ENCODE data around the gene MT1HL1.
"Not testable (repeated sequence)": the region's sequence is repeated elsewhere in the genome, so short reads cannot be mapped to it uniquely, and the experiment has no call there.

Gene MT1HL1

DNA sequence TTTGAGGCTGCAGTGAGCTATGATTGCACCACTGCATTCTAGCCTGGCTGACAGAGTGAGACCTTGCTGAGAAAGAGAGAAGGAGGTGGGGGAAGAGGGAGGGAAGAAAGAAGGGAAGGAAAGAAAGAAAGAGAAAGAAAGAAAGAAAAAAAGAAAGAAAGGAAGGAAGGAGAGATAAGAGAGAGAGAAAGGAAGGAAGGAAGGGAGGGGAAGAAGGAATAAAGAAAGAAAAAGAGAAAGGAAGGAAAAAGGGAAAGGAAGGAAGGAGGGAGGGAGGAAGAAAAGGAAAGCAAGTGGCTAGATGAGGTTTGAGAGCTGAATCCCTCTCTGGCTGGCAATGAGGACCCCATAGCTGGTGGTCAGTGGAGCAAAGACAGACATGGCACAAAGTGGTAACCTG lies 20.4 kb downstream of the MT1HL1 start:
- Histone ChIP-seq H3K4me3 (ENCODE audit: low read length) (no peak overlapping the region), H3K27ac (ENCODE audit: low read depth, low read length) (no peak overlapping the region), H3K4me1 (ENCODE audit: control insufficient read depth, insufficient read depth, low read length) (no peaks in the 10 kb centered on the region), H3K9ac (ENCODE audit: low read length) (no peak overlapping the region), H3K36me3 (ENCODE audit: control insufficient read depth, insufficient read depth, low read length) (no peaks in the 10 kb centered on the region), H3K27me3 (ENCODE audit: control insufficient read depth, insufficient read depth, low read length) (no peaks in the 10 kb centered on the region)

DNA sequence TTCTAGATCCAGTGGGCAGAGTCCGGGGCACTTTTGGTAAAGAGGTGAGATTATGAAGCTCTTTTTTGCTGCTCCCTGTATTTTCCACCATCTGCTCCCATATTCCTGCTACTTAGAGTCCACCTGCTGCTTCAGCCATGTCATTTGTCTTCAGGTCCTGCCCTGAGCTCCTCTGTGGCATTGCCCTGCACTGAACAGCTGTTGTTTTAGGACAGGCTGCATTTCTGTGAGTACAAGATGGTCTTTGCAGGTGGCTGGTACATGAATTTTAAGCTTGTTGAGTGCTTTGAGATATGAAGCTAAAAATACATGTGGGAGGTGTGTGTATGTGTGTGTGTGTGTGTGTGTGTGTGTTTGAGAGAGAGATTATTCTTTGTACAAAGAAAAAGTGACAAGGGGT lies 21.9 kb downstream of the MT1HL1 start:
- Histone ChIP-seq H3K27ac (ENCODE audit: low read depth, low read length) (no peak overlapping the region), H3K27me3 (ENCODE audit: control insufficient read depth, insufficient read depth, low read length) (no peaks in the 10 kb centered on the region), H3K9ac (ENCODE audit: low read length) (no peak overlapping the region), H3K36me3 (ENCODE audit: control insufficient read depth, insufficient read depth, low read length) (no peaks in the 10 kb centered on the region), H3K4me1 (ENCODE audit: control insufficient read depth, insufficient read depth, low read length) (no peaks in the 10 kb centered on the region), H3K4me3 (ENCODE audit: low read length) (no peak overlapping the region)

DNA sequence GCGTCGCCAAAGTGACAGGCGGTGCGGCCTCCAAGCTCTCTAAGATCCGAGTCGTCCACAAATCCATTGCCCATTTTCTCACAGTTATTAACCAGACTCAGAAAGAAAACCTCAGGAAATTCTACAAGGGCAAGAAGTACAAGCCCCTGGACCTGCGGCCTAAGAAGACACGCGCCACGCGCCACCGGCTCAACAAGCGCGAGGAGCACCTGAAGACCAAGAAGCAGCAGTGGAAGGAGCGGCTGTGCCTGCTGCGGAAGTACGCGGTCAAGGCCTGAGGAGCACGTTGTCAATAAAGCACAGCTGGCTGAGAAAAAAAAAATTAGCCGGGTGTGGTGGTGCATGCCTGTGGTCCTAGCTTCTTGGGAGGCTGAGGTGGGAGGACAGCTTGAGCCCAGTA lies 22.8 kb downstream of the MT1HL1 start:
- not testable (repeated sequence) for H3K27ac ChIP-seq (ENCODE audit: low read depth, low read length); H3K4me3 ChIP-seq (ENCODE audit: low read length); H3K9ac ChIP-seq (ENCODE audit: low read length); H3K27me3 ChIP-seq (ENCODE audit: control insufficient read depth, insufficient read depth, low read length); H3K4me1 ChIP-seq (ENCODE audit: control insufficient read depth, insufficient read depth, low read length); H3K36me3 ChIP-seq (ENCODE audit: control insufficient read depth, insufficient read depth, low read length)

DNA sequence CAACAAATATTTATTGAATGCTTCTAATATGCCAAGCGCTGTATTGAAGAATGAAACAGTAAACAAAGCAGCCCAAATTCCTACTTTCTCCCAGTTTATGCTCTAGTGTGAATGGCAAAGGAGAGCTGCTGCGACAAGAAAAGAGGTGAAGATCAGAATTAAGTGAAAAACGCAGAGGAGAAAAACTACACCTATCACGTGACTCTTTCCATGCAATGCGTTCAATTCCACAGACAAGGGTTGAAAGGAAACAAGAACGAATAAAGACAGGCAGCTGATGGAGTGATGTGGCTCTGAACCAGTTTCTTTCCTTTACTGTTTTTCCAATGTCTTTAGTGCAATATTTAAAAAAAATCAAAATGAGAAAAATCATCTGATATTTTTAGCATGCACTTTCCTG lies 23.6 kb downstream of the MT1HL1 start:
- no peak overlapping the region for H3K27ac ChIP-seq (ENCODE audit: low read depth, low read length)
- no peaks in the 10 kb centered on the region for H3K27me3 ChIP-seq (ENCODE audit: control insufficient read depth, insufficient read depth, low read length)

DNA sequence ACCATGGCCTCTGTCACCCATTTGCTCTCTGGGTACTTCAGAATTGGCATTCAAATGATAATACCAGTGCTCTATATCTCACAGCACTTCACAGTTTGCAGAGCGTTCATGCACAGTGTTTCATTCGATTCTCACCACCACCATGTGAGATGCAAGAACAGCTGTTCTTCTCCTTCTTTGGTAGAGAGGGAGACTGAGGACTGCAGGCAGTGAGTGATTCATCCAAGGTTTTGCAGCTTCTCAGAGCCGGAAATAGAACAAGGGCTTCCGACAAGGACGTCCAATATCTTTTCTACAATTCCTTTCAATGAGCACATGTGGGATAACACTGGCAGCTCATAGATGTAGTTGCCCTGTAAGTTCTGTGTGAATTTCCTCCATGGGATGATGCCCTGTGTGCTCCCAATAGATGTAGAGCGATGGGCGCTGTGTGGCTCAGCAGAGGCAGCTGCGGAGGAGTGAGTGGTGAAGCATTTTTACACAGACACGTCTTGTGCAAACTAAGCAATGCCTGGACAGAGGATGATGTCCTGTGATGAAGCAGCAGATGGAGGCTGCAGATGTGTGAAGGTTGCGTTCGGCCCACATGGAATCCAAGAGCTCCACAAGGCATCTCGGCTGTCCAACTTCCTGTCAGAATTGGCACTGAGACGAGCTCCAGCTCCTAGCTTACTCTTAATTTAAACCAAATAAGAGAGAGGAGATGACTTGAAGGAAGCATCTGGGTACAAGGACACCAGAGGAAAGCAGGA lies 24.9 kb downstream of the MT1HL1 start:
- no peaks in the 10 kb centered on the region for H3K36me3 ChIP-seq (ENCODE audit: control insufficient read depth, insufficient read depth, low read length)
- H3K27ac ChIP-seq (ENCODE audit: low read depth, low read length) = no peak overlapping the region
- H3K27me3 ChIP-seq (ENCODE audit: control insufficient read depth, insufficient read depth, low read length) = no peaks in the 10 kb centered on the region
- no peak overlapping the region for H3K4me3 ChIP-seq (ENCODE audit: low read length)
- H3K4me1 ChIP-seq (ENCODE audit: control insufficient read depth, insufficient read depth, low read length) = no peaks in the 10 kb centered on the region
- no peak overlapping the region for H3K9ac ChIP-seq (ENCODE audit: low read length)

More for the DNA sequence above, 23.6 kb downstream of the MT1HL1 start:
- H3K36me3 ChIP-seq (ENCODE audit: control insufficient read depth, insufficient read depth, low read length) = no peaks in the 10 kb centered on the region
- no peaks in the 10 kb centered on the region for H3K4me1 ChIP-seq (ENCODE audit: control insufficient read depth, insufficient read depth, low read length)
- H3K9ac ChIP-seq (ENCODE audit: low read length) = no peak overlapping the region
- no peak overlapping the region for H3K4me3 ChIP-seq (ENCODE audit: low read length)

DNA sequence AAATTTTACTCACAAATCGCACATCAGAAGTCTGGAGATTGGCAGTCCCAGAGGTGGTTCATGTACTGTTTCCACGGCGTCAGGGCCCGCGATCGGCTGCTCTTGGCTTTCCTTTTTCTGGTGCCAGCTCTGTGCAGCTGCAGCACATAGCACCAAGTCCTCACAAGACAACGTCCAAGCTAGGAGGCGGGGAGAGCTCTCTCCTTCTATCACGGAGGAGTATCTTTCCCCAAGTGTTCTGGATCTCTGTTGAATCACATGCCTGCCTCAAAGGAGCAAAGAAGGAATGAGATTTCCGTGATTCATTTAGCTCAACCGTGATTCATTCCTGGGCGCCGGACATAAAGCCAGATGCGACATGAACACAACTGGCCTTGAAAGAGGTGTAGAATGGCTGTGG lies 25.5 kb downstream of the MT1HL1 start:
- Histone ChIP-seq H3K9ac (ENCODE audit: low read length) (no peak overlapping the region), H3K4me3 (ENCODE audit: low read length) (no peak overlapping the region), H3K27ac (ENCODE audit: low read depth, low read length) (no peak overlapping the region), H3K4me1 (ENCODE audit: control insufficient read depth, insufficient read depth, low read length) (no peaks in the 10 kb centered on the region), H3K27me3 (ENCODE audit: control insufficient read depth, insufficient read depth, low read length) (no peaks in the 10 kb centered on the region), H3K36me3 (ENCODE audit: control insufficient read depth, insufficient read depth, low read length) (no peaks in the 10 kb centered on the region)

DNA sequence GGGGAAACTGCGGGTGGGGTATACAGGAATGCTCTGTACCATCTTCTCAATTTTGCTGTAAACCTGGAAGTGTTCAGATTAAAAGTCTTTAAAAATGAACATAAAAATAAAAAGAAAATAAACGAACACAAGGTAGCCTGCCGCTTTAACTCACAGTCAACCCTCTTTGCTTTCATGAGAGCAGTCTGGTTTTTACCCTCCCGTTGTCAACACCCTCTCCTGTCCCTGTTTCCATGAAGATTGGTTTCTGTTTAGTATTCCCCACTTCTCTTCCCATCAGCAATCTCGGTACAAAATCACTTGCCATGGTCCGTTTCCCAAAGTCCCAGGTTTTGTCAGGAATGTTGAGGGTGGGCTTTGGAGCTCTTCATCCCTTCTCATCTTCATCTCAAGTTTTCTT lies 28.8 kb downstream of the MT1HL1 start:
- H3K4me1 ChIP-seq (ENCODE audit: control insufficient read depth, insufficient read depth, low read length) = no peaks in the 10 kb centered on the region
- no peak overlapping the region for H3K9ac ChIP-seq (ENCODE audit: low read length)
- no peaks in the 10 kb centered on the region for H3K36me3 ChIP-seq (ENCODE audit: control insufficient read depth, insufficient read depth, low read length)
- no peak overlapping the region for H3K27ac ChIP-seq (ENCODE audit: low read depth, low read length)
- H3K27me3 ChIP-seq (ENCODE audit: control insufficient read depth, insufficient read depth, low read length) = no peaks in the 10 kb centered on the region
- no peak overlapping the region for H3K4me3 ChIP-seq (ENCODE audit: low read length)

DNA sequence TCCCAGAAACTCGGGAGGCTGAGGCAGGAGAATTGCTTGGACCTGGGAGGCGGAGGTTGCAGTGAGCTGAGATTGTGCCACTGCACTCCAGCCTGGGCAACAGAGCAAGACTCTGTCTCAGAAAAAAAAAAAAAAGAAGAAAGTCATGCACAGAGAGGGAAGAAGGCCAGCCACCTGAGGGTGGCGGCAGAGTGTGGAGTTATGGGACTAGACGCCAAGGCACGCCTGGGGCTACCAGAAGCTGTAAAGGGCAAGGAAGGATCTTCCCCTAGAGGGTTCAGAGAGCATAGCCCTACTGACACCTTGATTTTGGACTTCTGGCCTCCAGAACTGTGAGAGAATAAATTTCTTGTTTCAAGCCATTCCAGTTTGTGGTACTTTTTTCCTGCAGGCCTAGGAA lies 30.2 kb downstream of the MT1HL1 start:
- H3K36me3 ChIP-seq (ENCODE audit: control insufficient read depth, insufficient read depth, low read length); H3K27me3 ChIP-seq (ENCODE audit: control insufficient read depth, insufficient read depth, low read length); H3K27ac ChIP-seq (ENCODE audit: low read depth, low read length); H3K4me1 ChIP-seq (ENCODE audit: control insufficient read depth, insufficient read depth, low read length); H3K4me3 ChIP-seq (ENCODE audit: low read length); H3K9ac ChIP-seq (ENCODE audit: low read length): not testable (repeated sequence)

DNA sequence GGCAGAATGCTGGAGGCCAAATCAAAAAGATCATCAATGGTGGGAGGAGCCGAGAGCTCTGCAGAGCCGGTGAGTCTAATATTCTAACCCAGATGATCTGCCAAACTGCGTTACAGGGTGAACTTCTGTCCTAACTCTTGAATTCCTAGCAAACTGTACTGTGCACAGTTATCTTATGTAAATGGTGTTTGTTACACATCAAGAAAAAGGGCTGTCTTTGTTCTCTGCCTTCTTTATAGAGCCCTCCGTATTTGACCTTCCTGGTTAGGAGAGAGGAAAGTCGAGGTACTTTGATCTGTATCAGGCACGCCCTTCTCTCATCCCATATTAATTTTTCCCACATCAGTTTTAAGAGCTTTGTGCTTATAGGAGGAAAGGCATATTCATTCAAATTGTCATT lies 37.6 kb downstream of the MT1HL1 start:
- H3K4me1 ChIP-seq (ENCODE audit: control insufficient read depth, insufficient read depth, low read length) = no peaks in the 10 kb centered on the region
- no peaks in the 10 kb centered on the region for H3K36me3 ChIP-seq (ENCODE audit: control insufficient read depth, insufficient read depth, low read length)
- H3K9ac ChIP-seq (ENCODE audit: low read length) = no peak overlapping the region
- H3K27ac ChIP-seq (ENCODE audit: low read depth, low read length) = no peak overlapping the region
- H3K4me3 ChIP-seq (ENCODE audit: low read length) = no peak overlapping the region
- no peaks in the 10 kb centered on the region for H3K27me3 ChIP-seq (ENCODE audit: control insufficient read depth, insufficient read depth, low read length)

DNA sequence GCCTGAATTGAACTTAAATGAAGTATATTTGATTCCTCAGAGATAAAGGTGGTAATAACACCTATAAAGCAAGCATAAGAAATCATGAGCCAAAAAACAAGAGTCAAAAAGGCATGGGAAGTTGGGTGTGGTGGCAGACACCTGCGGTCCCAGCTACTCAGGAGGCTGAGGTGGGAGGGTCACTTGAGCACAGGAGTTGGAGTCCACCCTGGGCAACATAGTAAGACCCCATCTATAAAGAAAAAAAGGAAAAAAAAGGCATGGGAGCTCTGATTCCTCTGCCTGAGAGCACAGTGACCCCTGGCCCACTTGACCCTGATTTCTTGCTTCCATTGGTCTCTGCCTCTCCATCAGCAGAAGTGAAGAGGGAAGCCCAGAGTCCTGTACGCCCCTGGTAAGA lies 40.3 kb downstream of the MT1HL1 start:
- Histone ChIP-seq H3K27ac (ENCODE audit: low read depth, low read length) (no peak overlapping the region), H3K27me3 (ENCODE audit: control insufficient read depth, insufficient read depth, low read length) (no peaks in the 10 kb centered on the region), H3K4me3 (ENCODE audit: low read length) (no peak overlapping the region), H3K4me1 (ENCODE audit: control insufficient read depth, insufficient read depth, low read length) (no peaks in the 10 kb centered on the region), H3K9ac (ENCODE audit: low read length) (no peak overlapping the region), H3K36me3 (ENCODE audit: control insufficient read depth, insufficient read depth, low read length) (no peaks in the 10 kb centered on the region)

DNA sequence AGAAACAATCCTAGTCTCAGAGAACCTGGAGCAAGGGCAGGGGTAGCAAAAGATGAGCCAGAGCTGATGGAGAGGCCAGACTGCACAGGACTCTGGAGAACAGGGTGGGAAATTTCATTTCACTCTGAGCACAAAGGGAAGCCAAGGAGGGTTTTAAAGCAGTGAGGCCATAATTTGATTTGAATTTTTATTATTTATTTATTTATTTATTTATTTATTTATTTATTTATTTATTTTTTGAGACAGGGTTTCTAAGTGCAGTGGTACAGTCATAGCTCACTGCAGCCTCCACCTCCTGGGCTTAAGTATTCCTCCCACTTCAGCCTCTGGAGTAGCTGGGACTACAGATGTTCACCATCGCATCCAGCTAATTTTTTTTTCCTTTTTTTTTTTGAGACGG lies 45.1 kb downstream of the MT1HL1 start:
- H3K27ac ChIP-seq (ENCODE audit: low read depth, low read length) = no peak overlapping the region
- no peak overlapping the region for H3K4me3 ChIP-seq (ENCODE audit: low read length)
- no peak overlapping the region for H3K9ac ChIP-seq (ENCODE audit: low read length)
- H3K27me3 ChIP-seq (ENCODE audit: control insufficient read depth, insufficient read depth, low read length) = no peaks in the 10 kb centered on the region
- no peaks in the 10 kb centered on the region for H3K36me3 ChIP-seq (ENCODE audit: control insufficient read depth, insufficient read depth, low read length)
- H3K4me1 ChIP-seq (ENCODE audit: control insufficient read depth, insufficient read depth, low read length) = no peaks in the 10 kb centered on the region

DNA sequence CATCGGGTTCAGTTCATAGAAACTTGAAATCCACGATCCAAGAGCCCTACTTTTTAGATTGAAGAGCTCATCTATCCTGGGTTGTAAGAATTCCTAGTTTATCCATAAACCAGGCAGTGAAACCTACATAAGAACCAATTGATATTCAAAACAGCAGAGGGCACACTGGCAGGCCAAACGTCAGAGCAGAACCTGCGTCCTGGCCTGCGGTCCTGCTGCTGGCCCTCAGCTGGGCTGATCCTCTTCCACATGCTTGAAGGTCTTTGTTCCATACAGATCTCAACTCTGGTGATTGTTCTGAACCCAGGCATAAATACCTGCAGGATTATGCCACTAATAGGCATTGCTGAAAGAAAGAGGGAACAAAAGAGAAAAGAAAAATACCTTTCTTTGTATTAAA lies 47.0 kb downstream of the MT1HL1 start:
- Histone ChIP-seq H3K27ac (ENCODE audit: low read depth, low read length) (no peak overlapping the region), H3K4me1 (ENCODE audit: control insufficient read depth, insufficient read depth, low read length) (peaks cover 11% of the 10 kb centered on the region), H3K36me3 (ENCODE audit: control insufficient read depth, insufficient read depth, low read length) (no peaks in the 10 kb centered on the region), H3K4me3 (ENCODE audit: low read length) (no peak overlapping the region), H3K27me3 (ENCODE audit: control insufficient read depth, insufficient read depth, low read length) (no peaks in the 10 kb centered on the region), H3K9ac (ENCODE audit: low read length) (no peak overlapping the region)

All from rectal smooth muscle tissue (tissue), 1 donor.